Measurements from ENCODE around the gene DKK2.

DNA sequence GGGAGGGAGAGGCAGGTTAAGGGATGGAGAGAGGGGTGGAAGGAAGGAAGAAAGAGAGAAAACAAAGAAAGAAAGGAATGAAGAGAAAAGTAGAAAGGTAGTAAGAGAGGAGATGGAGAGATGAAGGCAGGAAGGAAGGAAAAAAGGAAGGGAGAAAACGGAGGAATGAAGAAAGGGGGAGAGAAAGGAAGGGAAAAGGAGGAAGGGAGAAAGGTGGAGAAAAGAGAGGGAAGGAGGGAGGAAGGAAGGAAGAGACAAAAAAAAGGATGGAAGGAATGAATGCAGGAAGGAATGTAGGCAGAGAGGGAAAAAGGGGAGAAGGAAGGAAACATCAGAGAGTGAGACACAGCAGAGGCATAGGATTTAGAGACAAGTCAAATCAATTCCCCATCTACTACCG, 68.2 kb downstream of the DKK2 start:
- TF ChIP-seq POLR2A (IDR thresholded peaks at IDR 0.05; ENCODE audit: low read length): no peak
- TF ChIP-seq GATA1 (IDR thresholded peaks at IDR 0.05; ENCODE audit: low read depth, low read length): no peak

All from erythroblast (primary cell).